IMR-90 (cell line): Measurements from ENCODE around the gene GBA3. TPM values are rescaled to one million over a fixed set of nuclear protein-coding genes. Genes with fewer than 3 reads are reported as not detected.

Source experiments
- ATAC-seq: fragments of 200-7000 bp; cut with Tn5 transposase; 2 replicates; pipeline ENCODE4 v1.9.1; 2020; ENCODE audit warnings: low read depth, mild to moderate bottlenecking, moderate library complexity
- BruUV-seq: library from RNA; stranded (reverse); fragments of 400-500 nt; replicated peaks from 2 replicates; lab custom pipeline; 2021; lab: Mats Ljungman, UMichigan
- CTCF ChIA-PET: fragments of 300-600 bp; formaldehyde crosslinking; extraction: SDS; loops from one replicate; lab custom pipeline; 2021; ENCODE audit warnings: antibody characterized with exemption; lab: Yijun Ruan, JAX
- POLR2A ChIA-PET: fragments of 300-600 bp; sonication (Branson Sonifier 250); formaldehyde crosslinking; loops from one replicate; lab custom pipeline; 2022; ENCODE audit warnings: antibody characterized with exemption; ENCODE audit not compliant: unreplicated experiment; lab: Charles Lee
- DNase-seq: peaks from one replicate; pipeline ENCODE4 v3.0.0; 2013
- H2AFZ ChIP-seq: replicated peaks from 2 replicates; pipeline ENCODE3; 2013; ENCODE audit warnings: low read length, mild to moderate bottlenecking; ENCODE audit not compliant: poor library complexity
- H2AK5ac ChIP-seq: 2 replicates; pipeline ENCODE4 v1.6.1; 2013; ENCODE audit warnings: low read depth, low read length, inconsistent platforms
- H2AK9ac ChIP-seq: replicated peaks from 2 replicates; pipeline ENCODE3; 2013; ENCODE audit warnings: mild to moderate bottlenecking, low read depth, low read length, moderate library complexity; ENCODE audit not compliant: poor library complexity
- H2BK120ac ChIP-seq: 2 replicates; pipeline ENCODE4 v1.6.1; 2013; ENCODE audit warnings: low read depth, low read length, inconsistent platforms
- H2BK15ac ChIP-seq: 3 replicates; pipeline ENCODE4 v1.6.1; 2013; ENCODE audit warnings: low read depth, low read length, inconsistent platforms
- H2BK20ac ChIP-seq: 2 replicates; pipeline ENCODE4 v1.6.1; 2013; ENCODE audit warnings: low read depth, mild to moderate bottlenecking, inconsistent platforms, low read length, moderate library complexity
- H2BK5ac ChIP-seq: 2 replicates; pipeline ENCODE4 v1.6.1; 2013; ENCODE audit warnings: mild to moderate bottlenecking, low read depth, low read length, inconsistent platforms; ENCODE audit not compliant: poor library complexity, severe bottlenecking
- H3K14ac ChIP-seq: replicated peaks from 2 replicates; pipeline ENCODE4 v1.6.1; 2013; ENCODE audit warnings: low read depth, low read length, inconsistent platforms
- H3K18ac ChIP-seq: 2 replicates; pipeline ENCODE4 v1.6.1; 2013; ENCODE audit warnings: low read depth, low read length, control low read depth
- H3K23ac ChIP-seq: 2 replicates; pipeline ENCODE4 v1.6.1; 2013; ENCODE audit warnings: low read depth, low read length, inconsistent platforms
- H3K27ac ChIP-seq: 2 replicates; pipeline ENCODE4 v1.5.1; 2013; ENCODE audit warnings: mild to moderate bottlenecking, control low read depth, low read length; ENCODE audit not compliant: insufficient read depth
- H3K27me3 ChIP-seq: 2 replicates; pipeline ENCODE4 v1.6.1; 2013; ENCODE audit warnings: low read length; ENCODE audit not compliant: control insufficient read depth, insufficient read depth
- H3K36me3 ChIP-seq: 2 replicates; pipeline ENCODE4 v1.6.1; 2013; ENCODE audit warnings: low read length, mixed read lengths; ENCODE audit not compliant: control insufficient read depth, insufficient read depth
- H3K4ac ChIP-seq: 2 replicates; pipeline ENCODE4 v1.6.1; 2013; ENCODE audit warnings: low read depth, low read length, inconsistent platforms
- H3K4me1 ChIP-seq: 2 replicates; pipeline ENCODE4 v1.6.1; 2013; ENCODE audit warnings: low read length, mixed read lengths; ENCODE audit not compliant: control insufficient read depth, insufficient read depth
- H3K4me2 ChIP-seq: 2 replicates; pipeline ENCODE4 v1.6.1; 2013; ENCODE audit warnings: low read depth, mild to moderate bottlenecking, control low read depth, low read length, moderate library complexity
- H3K4me3 ChIP-seq: 2 replicates; pipeline ENCODE4 v1.5.1; 2013; ENCODE audit warnings: low read depth, mild to moderate bottlenecking, control low read depth, low read length, moderate library complexity; ENCODE audit not compliant: insufficient read depth
- H3K56ac ChIP-seq: 2 replicates; pipeline ENCODE4 v1.6.1; 2013; ENCODE audit warnings: low read length, inconsistent platforms; ENCODE audit not compliant: insufficient read depth; ENCODE audit errors: extremely low read depth
- H3K79me1 ChIP-seq, 2 experiments: 2 replicates each; pipeline ENCODE4 v1.6.1; 2013; ENCODE audit warnings: low read length in 2 of 2, inconsistent platforms in 1 of 2, low read depth in 1 of 2
- H3K9ac ChIP-seq: 2 replicates; pipeline ENCODE4 v1.6.1; 2013; ENCODE audit warnings: low read depth, low read length, control low read depth
- H3K9me1 ChIP-seq: 2 replicates; pipeline ENCODE4 v1.6.1; 2013; ENCODE audit warnings: low read length, inconsistent platforms; ENCODE audit not compliant: insufficient read depth
- H3K9me3 ChIP-seq: 2 replicates; pipeline ENCODE4 v1.6.1; 2013; ENCODE audit warnings: low read length; ENCODE audit not compliant: control insufficient read depth, insufficient read depth
- H4K20me1 ChIP-seq: 2 replicates; pipeline ENCODE4 v1.6.1; 2013; ENCODE audit warnings: low read length, inconsistent platforms; ENCODE audit not compliant: insufficient read depth
- H4K5ac ChIP-seq: 2 replicates; pipeline ENCODE4 v1.6.1; 2013; ENCODE audit warnings: mild to moderate bottlenecking, low read depth, low read length, control low read depth
- H4K8ac ChIP-seq, 2 experiments: 2 replicates each; pipeline ENCODE4 v1.6.1; 2013; ENCODE audit warnings: low read depth in 2 of 2, low read length in 2 of 2, control low read depth in 1 of 2, inconsistent platforms in 1 of 2
- H4K91ac ChIP-seq: 2 replicates; pipeline ENCODE4 v1.6.1; 2013; ENCODE audit warnings: low read depth, low read length, inconsistent platforms; ENCODE audit not compliant: insufficient read depth
- BHLHE40 ChIP-seq: fragments of 150-350 bp; IDR thresholded peaks from 2 replicates; pipeline ENCODE4 v1.6.1; 2016; ENCODE audit warnings: mild to moderate bottlenecking, low read depth, low read length
- CEBPB ChIP-seq: IDR thresholded peaks from 2 replicates; pipeline ENCODE4 v1.6.1; 2012; ENCODE audit warnings: low read depth, low read length, improper control_type of control experiment
- CHD1 ChIP-seq: IDR thresholded peaks from 2 replicates; pipeline ENCODE4 v1.6.1; 2012; ENCODE audit warnings: low read depth, low read length, improper control_type of control experiment
- FOS ChIP-seq: fragments of 150-350 bp; IDR thresholded peaks from 2 replicates; pipeline ENCODE4 v1.6.1; 2016; ENCODE audit warnings: low read depth, low read length
- MAFK ChIP-seq: IDR thresholded peaks from 2 replicates; pipeline ENCODE4 v1.6.1; 2012; ENCODE audit warnings: low read depth, low read length, improper control_type of control experiment
- MAZ ChIP-seq: IDR thresholded peaks from 2 replicates; pipeline ENCODE4 v1.6.1; 2012; ENCODE audit warnings: low read depth, mild to moderate bottlenecking, low read length, improper control_type of control experiment, moderate library complexity, borderline replicate concordance
- MXI1 ChIP-seq: IDR thresholded peaks from 2 replicates; pipeline ENCODE4 v1.6.1; 2012; ENCODE audit warnings: low read depth, mild to moderate bottlenecking, low read length, moderate library complexity, borderline replicate concordance
- NFE2L2 ChIP-seq: fragments of 150-350 bp; IDR thresholded peaks from 2 replicates; pipeline ENCODE4 v1.6.1; 2016; ENCODE audit warnings: low read depth, mild to moderate bottlenecking, low read length
- POLR2A ChIP-seq: IDR thresholded peaks from 2 replicates; pipeline ENCODE4 v1.6.1; 2012; ENCODE audit warnings: mild to moderate bottlenecking, low read depth, low read length
- RAD21 ChIP-seq: IDR thresholded peaks from 2 replicates; pipeline ENCODE4 v1.6.1; 2012; ENCODE audit warnings: low read length, improper control_type of control experiment
- RCOR1 ChIP-seq: IDR thresholded peaks from 2 replicates; pipeline ENCODE4 v1.6.1; 2012; ENCODE audit warnings: mild to moderate bottlenecking, low read length, improper control_type of control experiment; ENCODE audit not compliant: insufficient replicate concordance
- SMC3 ChIP-seq: fragments of 150-350 bp; IDR thresholded peaks from 2 replicates; pipeline ENCODE4 v1.6.1; 2016; ENCODE audit warnings: low read depth, mild to moderate bottlenecking, antibody characterized with exemption, low read length, moderate library complexity
- WGBS, 2 experiments: methylation state at CpG; one replicate each; pipeline versions ENCODE4 v1.1.5 to v1.1.7; 2013; ENCODE audit warnings: missing lambda C conversion rate in 2 of 2; ENCODE audit not compliant: insufficient read length in 1 of 2; ENCODE audit errors: extremely low coverage in 2 of 2; 5-methylcytosine and 5-hydroxymethylcytosine counted together
- dilution Hi-C: fragments of 300-500 bp; cut with HindIII; formaldehyde crosslinking; loops from one replicate; pipeline ENCODE4 v1.14.3; 2018; ENCODE audit warnings: low sequenced_read_pairs; ENCODE audit not compliant: unreplicated experiment
- in situ Hi-C: fragments of 300-500 bp; cut with MboI; formaldehyde crosslinking; loops from 3 replicates; pipeline ENCODE4 v1.14.3; 2019; ENCODE audit warnings: low sequenced_read_pairs, inconsistent platforms, mixed read lengths
- intact Hi-C: fragments of 100-400 bp; cut with micrococcal nuclease; formaldehyde crosslinking; loops from 2 replicates; pipeline ENCODE4 v1.10.0; 2022
- polyA plus RNA-seq, 3 experiments: library from polyadenylated mRNA; depleted of rRNA; stranded (reverse); fragments of >200 nt; gene quantifications; 2 replicates each; pipeline ENCODE4 v1.2.3, GENCODE V29; 2012; ENCODE audit warnings: low replicate concordance in 1 of 3
- total RNA-seq: library from RNA; depleted of rRNA; stranded (reverse); fragments of >200 nt; gene quantifications from 2 replicates; pipeline ENCODE4 v1.2.3, GENCODE V29; 2012
- TF ChIP-seq, protein P1 (sequence below): fragments of 150-350 bp; IDR thresholded peaks from 2 replicates; pipeline ENCODE4 v1.6.1; 2016; ENCODE audit warnings: low read depth, mild to moderate bottlenecking, low read length, moderate library complexity, borderline replicate concordance
- TF ChIP-seq, protein P2 (sequence below): fragments of 150-350 bp; IDR thresholded peaks from 2 replicates; pipeline ENCODE4 v1.6.1; 2017; ENCODE audit warnings: mild to moderate bottlenecking, antibody characterized with exemption, low read length, low read depth
- TF ChIP-seq, protein P3 (sequence below): conservative IDR thresholded peaks from 2 replicates; pipeline ENCODE4 v1.5.1; 2012; ENCODE audit warnings: mild to moderate bottlenecking, low read depth, low read length, improper control_type of control experiment

GBA3 gene
- total and polyA plus RNA-seq, 2 of the 4 experiments (the other 2 are of a cell fraction): not detected

DNA sequence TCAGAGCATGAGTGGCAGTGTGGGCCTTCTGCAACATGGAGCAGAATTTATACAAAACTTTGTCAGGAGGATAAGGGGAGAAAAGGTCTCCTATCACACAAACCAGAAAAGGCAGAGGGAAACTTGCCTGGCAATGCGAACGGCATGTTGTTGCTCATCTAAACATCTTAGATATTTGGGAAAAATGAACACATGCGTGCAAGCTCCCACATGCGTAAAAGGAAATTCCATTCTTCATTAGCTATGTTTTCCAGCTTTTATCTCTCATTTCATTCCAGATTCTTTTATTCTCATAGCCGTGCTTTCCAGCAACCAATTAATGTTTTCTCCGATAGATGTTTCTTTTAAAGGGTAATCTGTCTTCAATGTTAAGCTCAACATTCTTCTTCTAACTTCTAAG, 31.3 kb upstream of the GBA3 start:
- BruUV-seq: no TSS peak
- intact Hi-C loops: no loop called here
- no peak overlapping the region for H3K9ac ChIP-seq
- H2AK9ac ChIP-seq: no peak overlapping the region
- no peak overlapping the region for H3K27ac ChIP-seq
- no peak overlapping the region for H3K14ac ChIP-seq
- H3K4ac ChIP-seq: no peak overlapping the region
- no peak overlapping the region for H3K56ac ChIP-seq
- no peak overlapping the region for H3K23ac ChIP-seq
- no peak overlapping the region for H2BK20ac ChIP-seq
- in situ Hi-C loops: no loop called here
- CTCF ChIA-PET: interaction anchor here (1.2 kb wide), 1 partner anchor 20 kb away, joined by 3 read pairs; no protein-coding TSS in a partner anchor
- TF ChIP-seq, protein P1, sequence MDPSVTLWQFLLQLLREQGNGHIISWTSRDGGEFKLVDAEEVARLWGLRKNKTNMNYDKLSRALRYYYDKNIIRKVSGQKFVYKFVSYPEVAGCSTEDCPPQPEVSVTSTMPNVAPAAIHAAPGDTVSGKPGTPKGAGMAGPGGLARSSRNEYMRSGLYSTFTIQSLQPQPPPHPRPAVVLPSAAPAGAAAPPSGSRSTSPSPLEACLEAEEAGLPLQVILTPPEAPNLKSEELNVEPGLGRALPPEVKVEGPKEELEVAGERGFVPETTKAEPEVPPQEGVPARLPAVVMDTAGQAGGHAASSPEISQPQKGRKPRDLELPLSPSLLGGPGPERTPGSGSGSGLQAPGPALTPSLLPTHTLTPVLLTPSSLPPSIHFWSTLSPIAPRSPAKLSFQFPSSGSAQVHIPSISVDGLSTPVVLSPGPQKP: no peak
- no peak for TF ChIP-seq SMC3
- TF ChIP-seq CEBPB: no peak
- no peak for TF ChIP-seq RCOR1
- TF ChIP-seq POLR2A: no peak
- no peak for TF ChIP-seq CHD1
- TF ChIP-seq FOS: no peak
- TF ChIP-seq, protein P2, sequence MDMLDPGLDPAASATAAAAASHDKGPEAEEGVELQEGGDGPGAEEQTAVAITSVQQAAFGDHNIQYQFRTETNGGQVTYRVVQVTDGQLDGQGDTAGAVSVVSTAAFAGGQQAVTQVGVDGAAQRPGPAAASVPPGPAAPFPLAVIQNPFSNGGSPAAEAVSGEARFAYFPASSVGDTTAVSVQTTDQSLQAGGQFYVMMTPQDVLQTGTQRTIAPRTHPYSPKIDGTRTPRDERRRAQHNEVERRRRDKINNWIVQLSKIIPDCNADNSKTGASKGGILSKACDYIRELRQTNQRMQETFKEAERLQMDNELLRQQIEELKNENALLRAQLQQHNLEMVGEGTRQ: no peak
- TF ChIP-seq MXI1: no peak
- TF ChIP-seq, protein P3, sequence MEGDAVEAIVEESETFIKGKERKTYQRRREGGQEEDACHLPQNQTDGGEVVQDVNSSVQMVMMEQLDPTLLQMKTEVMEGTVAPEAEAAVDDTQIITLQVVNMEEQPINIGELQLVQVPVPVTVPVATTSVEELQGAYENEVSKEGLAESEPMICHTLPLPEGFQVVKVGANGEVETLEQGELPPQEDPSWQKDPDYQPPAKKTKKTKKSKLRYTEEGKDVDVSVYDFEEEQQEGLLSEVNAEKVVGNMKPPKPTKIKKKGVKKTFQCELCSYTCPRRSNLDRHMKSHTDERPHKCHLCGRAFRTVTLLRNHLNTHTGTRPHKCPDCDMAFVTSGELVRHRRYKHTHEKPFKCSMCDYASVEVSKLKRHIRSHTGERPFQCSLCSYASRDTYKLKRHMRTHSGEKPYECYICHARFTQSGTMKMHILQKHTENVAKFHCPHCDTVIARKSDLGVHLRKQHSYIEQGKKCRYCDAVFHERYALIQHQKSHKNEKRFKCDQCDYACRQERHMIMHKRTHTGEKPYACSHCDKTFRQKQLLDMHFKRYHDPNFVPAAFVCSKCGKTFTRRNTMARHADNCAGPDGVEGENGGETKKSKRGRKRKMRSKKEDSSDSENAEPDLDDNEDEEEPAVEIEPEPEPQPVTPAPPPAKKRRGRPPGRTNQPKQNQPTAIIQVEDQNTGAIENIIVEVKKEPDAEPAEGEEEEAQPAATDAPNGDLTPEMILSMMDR: no peak
- no peak for TF ChIP-seq BHLHE40
- TF ChIP-seq RAD21: no peak
- no peak for TF ChIP-seq MAZ
- no peak for TF ChIP-seq MAFK
- TF ChIP-seq NFE2L2: no peak
- no peaks in the 10 kb centered on the region for H3K9me1 ChIP-seq
- no peak overlapping the region for H2AFZ ChIP-seq
- no peaks in the 10 kb centered on the region for H3K79me1 ChIP-seq
- WGBS, 2 experiments: no CpG with 5 or more reads among the region's 6 CpGs
- peak; percentile 2 for DNase-seq
- no peak overlapping the region for H2BK120ac ChIP-seq
- POLR2A ChIA-PET: no interaction called here
- no peak overlapping the region for H3K4me2 ChIP-seq
- no peaks in the 10 kb centered on the region for H3K36me3 ChIP-seq
- H2BK15ac ChIP-seq: no peak overlapping the region
- no peak for ATAC-seq
- no peaks in the 10 kb centered on the region for H3K4me1 ChIP-seq
- H4K8ac ChIP-seq: no peak overlapping the region
- dilution Hi-C loops: no loop called here
- H3K27me3 ChIP-seq: no peaks in the 10 kb centered on the region
- H4K20me1 ChIP-seq: no peaks in the 10 kb centered on the region
- no peak overlapping the region for H2AK5ac ChIP-seq
- no peak overlapping the region for H4K91ac ChIP-seq
- H2BK5ac ChIP-seq: no peak overlapping the region
- no peak overlapping the region for H3K4me3 ChIP-seq
- no peaks in the 10 kb centered on the region for H3K9me3 ChIP-seq
- no peak overlapping the region for H3K18ac ChIP-seq
- H4K5ac ChIP-seq: no peak overlapping the region
